IPS DF 4.7 (cell line): ENCODE measurements around the gene NARS2.

Experiments used
- DNase-seq: peaks from one replicate; pipeline ENCODE4 v3.0.0-alpha.2; 2013; ENCODE audit warnings: low spot score; ENCODE audit errors: extremely low read depth

The NARS2 gene

GRCh38 chr11:78446210-78446609 lies 128.5 kb downstream of the NARS2 start:
- no peak for DNase-seq

GRCh38 chr11:78444726-78445125 lies 129.9 kb downstream of the NARS2 start:
- no peak for DNase-seq

GRCh38 chr11:78441956-78442355 lies 132.7 kb downstream of the NARS2 start:
- no peak for DNase-seq

- DNase-seq = no peak
Observed at GRCh38 chr11:78438298-78438975, 136.2 kb downstream of the NARS2 start.

GRCh38 chr11:78432956-78433355 lies 141.7 kb downstream of the NARS2 start:
- DNase-seq = no peak

- DNase-seq = no peak
Observed at GRCh38 chr11:78432058-78432515, 142.6 kb downstream of the NARS2 start.

- DNase-seq = no peak
Observed at GRCh38 chr11:78429660-78430059, 145.0 kb downstream of the NARS2 start.

- no peak for DNase-seq
Observed at GRCh38 chr11:78429209-78429608, 145.5 kb downstream of the NARS2 start.

- DNase-seq = no peak
Observed at GRCh38 chr11:78428773-78429172, 145.9 kb downstream of the NARS2 start.

GRCh38 chr11:78428266-78428636 lies 146.4 kb downstream of the NARS2 start:
- DNase-seq = no peak

- no peak for DNase-seq
Observed at GRCh38 chr11:78427615-78428265, 146.9 kb downstream of the NARS2 start.

GRCh38 chr11:78426845-78427244 lies 147.8 kb downstream of the NARS2 start:
- no peak for DNase-seq

- DNase-seq = no peak
Observed at GRCh38 chr11:78425399-78426070, 149.1 kb downstream of the NARS2 start.

- DNase-seq = no peak
Observed at GRCh38 chr11:78424334-78425270, 150.1 kb downstream of the NARS2 start.

- DNase-seq = no peak
Observed at GRCh38 chr11:78423241-78423640, 151.4 kb downstream of the NARS2 start.

GRCh38 chr11:78420796-78421209 lies 153.9 kb downstream of the NARS2 start:
- DNase-seq = no peak

- no peak for DNase-seq
Observed at GRCh38 chr11:78420255-78420764, 154.4 kb downstream of the NARS2 start.

GRCh38 chr11:78419327-78419726 lies 155.3 kb downstream of the NARS2 start:
- no peak for DNase-seq

GRCh38 chr11:78418584-78419211 lies 156.0 kb downstream of the NARS2 start:
- DNase-seq = no peak

- no peak for DNase-seq
Observed at GRCh38 chr11:78417888-78418583, 156.6 kb downstream of the NARS2 start.
